Measurements from ENCODE around the gene MUSTN1.

GRCh38 chr3:52788890-52789745, 45.7 kb downstream of the MUSTN1 start:
- TF ChIP-seq CTCF (conservative IDR thresholded peaks at IDR 0.05 in 1 of 2, IDR thresholded peaks at IDR 0.05 in 1 of 2; ENCODE audit: extremely low read depth in 1 of 2, insufficient read depth in 1 of 2, low read depth in 1 of 2, low read length in 2 of 2) (no peak), EZH2 (IDR thresholded peaks at IDR 0.05; ENCODE audit: borderline replicate concordance, low read length) (no peak)

All from mammary epithelial cell (primary cell).